Measurements from ENCODE around the gene RNF41. TPM values are rescaled to one million over a fixed set of nuclear protein-coding genes. Genes with fewer than 3 reads are reported as not detected.
A peak's percentile ranks its signal among the peaks of the same experiment; 100 is the strongest.

RNF41 gene
- total and polyA plus RNA-seq, 2 of the 13 experiments (the other 11 are each of a cell fraction or from before 2014, with no cell fraction given), result 27.1 to 39.4 TPM

GRCh38 chr12:56229916-56230431, 8.3 kb upstream of the RNF41 start, which contains the start of gene SLC39A5 (continued):
- no peak for TF ChIP-seq AHDC1 (CRISPR knock-in tag; IDR thresholded peaks at IDR 0.05; ENCODE audit: borderline replicate concordance)
- no peak for TF ChIP-seq RXRA (CRISPR knock-in tag; IDR thresholded peaks at IDR 0.05)
- no peak for TF ChIP-seq ATF4 (CRISPR knock-in tag; IDR thresholded peaks at IDR 0.05)
- TF ChIP-seq KAT7 (CRISPR knock-in tag; IDR thresholded peaks at IDR 0.05; ENCODE audit: borderline replicate concordance), result 0 out of 2 replicates have a peak, but pooled peaks have one; percentile 13
- TF ChIP-seq KDM2A (CRISPR knock-in tag; IDR thresholded peaks at IDR 0.05; ENCODE audit: borderline replicate concordance, low read depth), result 0 out of 2 replicates have a peak, but pooled peaks have one; percentile 2
- no peak for TF ChIP-seq ZBTB49 (CRISPR knock-in tag; IDR thresholded peaks at IDR 0.05; ENCODE audit: borderline replicate concordance)
- 0 out of 2 replicates have a peak, but pooled peaks have one; percentile 3 for TF ChIP-seq NR2F6 (IDR thresholded peaks at IDR 0.05)
- no peak for TF ChIP-seq NR2F6 (CRISPR knock-in tag; IDR thresholded peaks at IDR 0.05)
- TF ChIP-seq NONO (IDR thresholded peaks at IDR 0.05), result no peak
- no peak for TF ChIP-seq NONO (CRISPR knock-in tag; conservative IDR thresholded peaks at IDR 0.05)
- TF ChIP-seq MLX (CRISPR knock-in tag; IDR thresholded peaks at IDR 0.05), result no peak
- no peak for TF ChIP-seq HMG20A (CRISPR knock-in tag; IDR thresholded peaks at IDR 0.05; ENCODE audit: borderline replicate concordance)
- no peak for TF ChIP-seq ZXDC (CRISPR knock-in tag; IDR thresholded peaks at IDR 0.05)
- no peak for TF ChIP-seq ZNF790 (CRISPR knock-in tag; IDR thresholded peaks at IDR 0.05; ENCODE audit: borderline replicate concordance)
- no peak for TF ChIP-seq ZIK1 (CRISPR knock-in tag; IDR thresholded peaks at IDR 0.05; ENCODE audit: borderline replicate concordance, low read depth)
- TF ChIP-seq PPARG (CRISPR knock-in tag; conservative IDR thresholded peaks at IDR 0.05), result no peak
- TF ChIP-seq PHF20 (CRISPR knock-in tag; IDR thresholded peaks at IDR 0.05), result no peak
- TF ChIP-seq ZNF124 (CRISPR knock-in tag; IDR thresholded peaks at IDR 0.05), result no peak
- no peak for TF ChIP-seq ZNF432 (CRISPR knock-in tag; IDR thresholded peaks at IDR 0.05; ENCODE audit: borderline replicate concordance)

Data from HepG2 (cell line).